Parathyroid adenoma (tissue), 2 donors: ENCODE results near the gene REC8.

Experiments used
- H2AFZ ChIP-seq: fragments of 300-600 bp; sonication (generic); one replicate; pipeline ENCODE4 v1.7.0; 2017; ENCODE audit warnings: antibody characterized with exemption, mild to moderate bottlenecking
- H3K27ac ChIP-seq: fragments of 300-600 bp; sonication (generic); one replicate; pipeline ENCODE4 v1.7.0; 2017
- H3K27me3 ChIP-seq: fragments of 300-600 bp; sonication (generic); one replicate; pipeline ENCODE4 v1.7.0; 2017; ENCODE audit warnings: low read length; ENCODE audit not compliant: control insufficient read depth, insufficient read depth
- H3K36me3 ChIP-seq: fragments of 300-600 bp; sonication (generic); one replicate; pipeline ENCODE4 v1.7.0; 2017; ENCODE audit warnings: low read length; ENCODE audit not compliant: control insufficient read depth, insufficient read depth
- H3K4me1 ChIP-seq: fragments of 300-600 bp; sonication (generic); one replicate; pipeline ENCODE4 v1.7.0; 2017; ENCODE audit warnings: control low read depth
- H3K4me2 ChIP-seq: fragments of 300-600 bp; sonication (generic); one replicate; pipeline ENCODE4 v1.7.0; 2017; ENCODE audit warnings: low read length
- H3K4me3 ChIP-seq: fragments of 300-600 bp; sonication (generic); one replicate; pipeline ENCODE4 v1.7.0; 2017; ENCODE audit warnings: low read depth, low read length
- H3K79me2 ChIP-seq: fragments of 300-600 bp; sonication (generic); one replicate; pipeline ENCODE4 v1.7.0; 2017; ENCODE audit warnings: control low read depth
- H3K9ac ChIP-seq: fragments of 300-600 bp; sonication (generic); one replicate; pipeline ENCODE4 v1.7.0; 2017; ENCODE audit warnings: mild to moderate bottlenecking
- H3K9me3 ChIP-seq: fragments of 300-600 bp; sonication (generic); one replicate; pipeline ENCODE4 v1.7.0; 2017; ENCODE audit warnings: low read length; ENCODE audit not compliant: control insufficient read depth
- TF ChIP-seq, protein P1 (sequence below): fragments of 300-600 bp; sonication (generic); IDR thresholded peaks from one replicate; pipeline ENCODE4 v1.7.0; 2017; ENCODE audit warnings: antibody characterized with exemption, mild to moderate bottlenecking
- donor health status: primary hyperparathyroidism.

REC8 gene

DNA sequence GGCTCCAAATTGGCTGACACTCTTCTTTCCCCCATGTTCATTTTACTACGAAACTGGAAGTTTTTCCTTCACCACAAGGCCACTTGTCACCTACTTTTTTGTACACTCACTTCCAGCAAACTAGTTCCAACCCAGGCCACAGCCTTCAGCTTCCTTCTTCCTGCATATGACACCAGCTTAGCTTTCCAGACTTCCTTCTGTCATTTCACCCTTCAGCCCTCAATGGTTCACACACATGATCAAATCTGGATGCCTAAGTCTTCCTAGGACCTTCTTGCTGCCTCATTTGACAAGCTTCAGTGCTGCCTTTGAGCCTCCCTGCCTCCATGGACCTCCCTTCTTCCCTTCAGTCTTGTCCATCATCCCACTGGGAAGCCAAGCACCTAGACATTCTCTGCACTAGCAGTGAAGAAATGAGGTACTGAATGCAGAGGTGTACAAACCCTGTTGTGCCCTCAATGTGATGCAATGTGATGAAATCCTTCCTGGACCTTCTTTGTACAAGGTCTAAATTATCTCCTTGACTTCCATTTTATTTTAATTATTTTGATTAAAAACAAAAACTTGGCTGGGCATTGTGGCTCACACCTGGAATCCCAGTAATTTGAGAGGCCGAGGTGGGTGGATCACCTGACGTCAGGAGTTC is 4.3 kb upstream of the REC8 start:
- no peak overlapping the region for H3K27ac ChIP-seq
- H3K9me3 ChIP-seq = no peaks in the 10 kb centered on the region
- no peaks in the 10 kb centered on the region for H3K27me3 ChIP-seq
- no peaks in the 10 kb centered on the region for H3K79me2 ChIP-seq
- no peaks in the 10 kb centered on the region for H3K36me3 ChIP-seq
- H2AFZ ChIP-seq = no peak overlapping the region
- TF ChIP-seq, protein P1, sequence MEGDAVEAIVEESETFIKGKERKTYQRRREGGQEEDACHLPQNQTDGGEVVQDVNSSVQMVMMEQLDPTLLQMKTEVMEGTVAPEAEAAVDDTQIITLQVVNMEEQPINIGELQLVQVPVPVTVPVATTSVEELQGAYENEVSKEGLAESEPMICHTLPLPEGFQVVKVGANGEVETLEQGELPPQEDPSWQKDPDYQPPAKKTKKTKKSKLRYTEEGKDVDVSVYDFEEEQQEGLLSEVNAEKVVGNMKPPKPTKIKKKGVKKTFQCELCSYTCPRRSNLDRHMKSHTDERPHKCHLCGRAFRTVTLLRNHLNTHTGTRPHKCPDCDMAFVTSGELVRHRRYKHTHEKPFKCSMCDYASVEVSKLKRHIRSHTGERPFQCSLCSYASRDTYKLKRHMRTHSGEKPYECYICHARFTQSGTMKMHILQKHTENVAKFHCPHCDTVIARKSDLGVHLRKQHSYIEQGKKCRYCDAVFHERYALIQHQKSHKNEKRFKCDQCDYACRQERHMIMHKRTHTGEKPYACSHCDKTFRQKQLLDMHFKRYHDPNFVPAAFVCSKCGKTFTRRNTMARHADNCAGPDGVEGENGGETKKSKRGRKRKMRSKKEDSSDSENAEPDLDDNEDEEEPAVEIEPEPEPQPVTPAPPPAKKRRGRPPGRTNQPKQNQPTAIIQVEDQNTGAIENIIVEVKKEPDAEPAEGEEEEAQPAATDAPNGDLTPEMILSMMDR = no peak
- no peak overlapping the region for H3K4me3 ChIP-seq
- H3K4me1 ChIP-seq = no peaks in the 10 kb centered on the region
- no peak overlapping the region for H3K4me2 ChIP-seq
- no peak overlapping the region for H3K9ac ChIP-seq

DNA sequence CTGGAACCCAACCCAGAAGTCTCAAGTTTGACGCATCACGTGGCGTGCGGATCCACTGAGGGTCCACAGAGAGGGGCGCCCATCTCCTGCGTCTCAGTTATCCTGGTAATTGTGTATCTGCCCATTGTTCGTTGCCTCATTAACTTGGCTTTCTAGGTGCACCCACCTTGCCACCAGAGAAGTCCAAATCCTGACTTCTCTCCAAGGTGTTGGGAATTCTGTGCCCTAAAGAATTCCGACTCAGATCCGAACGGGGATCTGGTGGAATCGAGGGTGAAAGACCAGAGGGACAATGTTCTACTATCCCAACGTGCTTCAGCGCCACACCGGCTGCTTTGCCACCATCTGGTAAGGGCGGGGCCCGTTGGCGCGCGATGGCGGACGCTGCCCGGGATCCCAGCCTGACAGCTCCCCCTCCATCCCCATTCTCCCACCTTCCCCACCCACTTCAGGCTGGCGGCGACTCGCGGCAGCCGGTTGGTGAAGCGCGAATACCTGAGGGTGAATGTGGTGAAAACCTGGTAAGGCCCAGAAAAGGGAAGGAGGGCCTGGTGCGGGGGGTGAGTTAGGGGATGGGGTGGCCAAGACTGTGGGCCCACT is 481 bp downstream of the REC8 start:
- no peaks in the 10 kb centered on the region for H3K27me3 ChIP-seq
- no peaks in the 10 kb centered on the region for H3K79me2 ChIP-seq
- H2AFZ ChIP-seq = no peak overlapping the region
- no peak overlapping the region for H3K4me3 ChIP-seq
- H3K4me1 ChIP-seq = no peaks in the 10 kb centered on the region
- H3K4me2 ChIP-seq = no peak overlapping the region
- H3K36me3 ChIP-seq = no peaks in the 10 kb centered on the region
- no peak overlapping the region for H3K9ac ChIP-seq
- H3K9me3 ChIP-seq = no peaks in the 10 kb centered on the region
- TF ChIP-seq, protein P1 = no peak
- no peak overlapping the region for H3K27ac ChIP-seq

DNA sequence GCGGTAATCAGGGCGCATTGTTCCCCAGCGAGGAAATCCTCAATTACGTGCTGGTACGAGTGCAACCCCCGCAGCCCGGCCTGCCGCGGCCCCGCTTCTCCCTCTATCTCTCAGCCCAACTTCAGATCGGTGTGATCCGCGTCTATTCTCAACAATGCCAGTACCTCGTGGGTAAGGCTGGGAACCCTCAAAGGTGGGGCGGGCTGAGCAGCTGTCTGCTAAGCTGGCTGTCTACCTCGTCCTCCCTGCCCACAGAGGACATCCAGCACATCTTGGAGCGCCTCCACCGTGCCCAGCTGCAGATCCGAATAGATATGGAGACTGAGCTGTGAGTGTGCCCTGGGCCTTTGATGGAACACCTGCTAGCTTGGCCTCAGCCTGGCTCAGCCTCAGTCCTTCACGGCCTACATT is 996 bp downstream of the REC8 start:
- no peak overlapping the region for H3K27ac ChIP-seq
- TF ChIP-seq, protein P1 = no peak
- H2AFZ ChIP-seq = no peak overlapping the region
- no peak overlapping the region for H3K9ac ChIP-seq
- H3K27me3 ChIP-seq = no peaks in the 10 kb centered on the region
- no peaks in the 10 kb centered on the region for H3K79me2 ChIP-seq
- H3K4me2 ChIP-seq = no peak overlapping the region
- no peaks in the 10 kb centered on the region for H3K4me1 ChIP-seq
- H3K4me3 ChIP-seq = no peak overlapping the region
- H3K36me3 ChIP-seq = no peaks in the 10 kb centered on the region
- H3K9me3 ChIP-seq = no peaks in the 10 kb centered on the region

DNA sequence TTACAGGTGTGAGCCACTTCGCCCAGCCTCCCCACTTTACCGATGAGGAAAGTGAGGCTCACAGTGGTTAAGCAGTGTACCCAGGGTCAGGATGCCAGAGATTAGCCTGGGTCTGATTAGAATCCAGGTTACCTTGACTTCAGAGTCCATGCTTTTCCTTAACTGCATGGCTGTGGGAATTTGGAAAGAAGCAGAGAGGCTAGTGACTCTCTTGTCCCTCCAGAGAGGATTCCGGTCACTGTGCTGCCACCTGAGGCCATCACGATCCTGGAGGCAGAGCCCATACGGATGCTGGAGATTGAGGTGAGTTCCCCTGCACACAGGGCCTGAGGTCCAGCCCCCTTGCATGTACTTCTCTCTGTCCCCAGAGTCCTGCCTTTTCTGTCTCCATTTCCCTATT is 4.7 kb downstream of the REC8 start:
- H3K4me3 ChIP-seq = no peak overlapping the region
- no peak overlapping the region for H3K4me2 ChIP-seq
- no peaks in the 10 kb centered on the region for H3K9me3 ChIP-seq
- no peaks in the 10 kb centered on the region for H3K27me3 ChIP-seq
- no peak overlapping the region for H3K9ac ChIP-seq
- H3K36me3 ChIP-seq = no peaks in the 10 kb centered on the region
- no peak overlapping the region for H2AFZ ChIP-seq
- H3K4me1 ChIP-seq = no peaks in the 10 kb centered on the region
- H3K27ac ChIP-seq = no peak overlapping the region
- TF ChIP-seq, protein P1 = no peak
- H3K79me2 ChIP-seq = no peaks in the 10 kb centered on the region
